GM23338 (cell line): ENCODE results near the gene KRTAP10-10. TPM values are rescaled to one million over a fixed set of nuclear protein-coding genes. Genes with fewer than 3 reads are reported as not detected.

Source experiments
- ATAC-seq: fragments of 200-7000 bp; cut with Tn5 transposase; 3 replicates; pipeline ENCODE4 v1.9.1; 2020
- DNase-seq: peaks from one replicate; pipeline ENCODE4 v3.0.0-alpha.2; 2015; ENCODE audit warnings: low spot score
- H2AFZ ChIP-seq: fragments of 200-600 bp; sonication (generic); 2 replicates; pipeline ENCODE4 v1.8.0; 2016; ENCODE audit warnings: antibody characterized with exemption, mild to moderate bottlenecking, moderate library complexity
- H3F3A ChIP-seq: fragments of 200-600 bp; sonication (generic); replicated peaks from 2 replicates; pipeline ENCODE4 v1.8.0; 2017; ENCODE audit warnings: antibody characterized with exemption, mixed run types, low read depth
- H3K27ac ChIP-seq: fragments of 200-600 bp; sonication (generic); 2 replicates; pipeline ENCODE4 v1.6.1; 2016; ENCODE audit warnings: low read depth
- H3K27me3 ChIP-seq: fragments of 200-600 bp; sonication (generic); 2 replicates; pipeline ENCODE4 v1.8.0; 2016; ENCODE audit warnings: mild to moderate bottlenecking, mixed run types, moderate library complexity; ENCODE audit not compliant: insufficient read depth
- H3K36me3 ChIP-seq: fragments of 200-600 bp; sonication (generic); 2 replicates; pipeline ENCODE4 v1.8.0; 2016; ENCODE audit warnings: mild to moderate bottlenecking; ENCODE audit not compliant: insufficient read depth
- H3K4me1 ChIP-seq: fragments of 200-600 bp; sonication (generic); 2 replicates; pipeline ENCODE4 v1.8.0; 2016; ENCODE audit warnings: mild to moderate bottlenecking, moderate library complexity; ENCODE audit not compliant: insufficient read depth
- H3K4me2 ChIP-seq: fragments of 200-600 bp; sonication (generic); 2 replicates; pipeline ENCODE4 v1.7.1; 2017; ENCODE audit warnings: mixed run types
- H3K4me3 ChIP-seq: fragments of 200-600 bp; sonication (generic); 2 replicates; pipeline ENCODE4 v1.6.1; 2016; ENCODE audit warnings: mixed run types
- H3K79me2 ChIP-seq: fragments of 200-600 bp; sonication (generic); replicated peaks from 2 replicates; pipeline ENCODE4 v1.8.0; 2017; ENCODE audit warnings: mild to moderate bottlenecking; ENCODE audit not compliant: insufficient read depth
- H3K9me2 ChIP-seq: fragments of 200-600 bp; sonication (generic); 2 replicates; pipeline ENCODE4 v1.8.0; 2017; ENCODE audit not compliant: insufficient read depth
- H4K20me1 ChIP-seq: fragments of 200-600 bp; sonication (generic); replicated peaks from 2 replicates; pipeline ENCODE4 v1.8.0; 2017; ENCODE audit warnings: mild to moderate bottlenecking; ENCODE audit not compliant: insufficient read depth
- H3K27ac Mint-ChIP-seq: 2 replicates; pipeline ENCODE4 v1.8.0; 2020; ENCODE audit warnings: inconsistent platforms, mild to moderate bottlenecking, moderate library complexity, mixed read lengths
- H3K27me3 Mint-ChIP-seq: 3 replicates; pipeline ENCODE4 v1.8.0; 2022; ENCODE audit warnings: low read depth, mild to moderate bottlenecking, moderate library complexity, mixed read lengths, inconsistent platforms; ENCODE audit not compliant: insufficient read depth, poor library complexity
- H3K36me3 Mint-ChIP-seq: 3 replicates; pipeline ENCODE4 v1.8.0; 2021; ENCODE audit warnings: low read depth, mild to moderate bottlenecking, inconsistent platforms, moderate library complexity, mixed read lengths
- H3K4me1 Mint-ChIP-seq: 3 replicates; pipeline ENCODE4 v1.8.0; 2020; ENCODE audit warnings: mild to moderate bottlenecking, inconsistent platforms, mixed read lengths
- H3K4me3 Mint-ChIP-seq: 3 replicates; pipeline ENCODE4 v1.8.0; 2021; ENCODE audit warnings: moderate library complexity, mild to moderate bottlenecking, inconsistent platforms, mixed read lengths
- H3K9me3 Mint-ChIP-seq: 3 replicates; pipeline ENCODE4 v1.8.0; 2020; ENCODE audit warnings: moderate library complexity, mild to moderate bottlenecking, inconsistent platforms, mixed read lengths
- CREB1 ChIP-seq: fragments of 250-450 bp; sonication (Bioruptor Pico); IDR thresholded peaks from 2 replicates; pipeline ENCODE4 v1.5.0; 2020; ENCODE audit warnings: low read depth, mild to moderate bottlenecking, moderate library complexity
- CTCF ChIP-seq, 2 experiments: fragments of 200-600 bp in 1 of 2; sonication (generic) in 1 of 2; conservative IDR thresholded peaks; 2 replicates each; pipeline versions ENCODE4 v1.5.1 to v1.6.1; 2016 to 2017; ENCODE audit warnings: antibody characterized with exemption in 2 of 2, low read depth in 2 of 2, mild to moderate bottlenecking in 2 of 2, moderate library complexity in 1 of 2
- ETS1 ChIP-seq: IDR thresholded peaks from 2 replicates; pipeline ENCODE4 v1.6.1; 2016; ENCODE audit warnings: antibody characterized with exemption
- EZH2 ChIP-seq: fragments of 200-600 bp; sonication (generic); IDR thresholded peaks from one replicate; pipeline ENCODE4 v1.8.0; 2017; ENCODE audit warnings: antibody characterized with exemption, mild to moderate bottlenecking, low read depth; ENCODE audit not compliant: unreplicated experiment
- EZH2phosphoT487 ChIP-seq: fragments of 200-600 bp; sonication (generic); IDR thresholded peaks from one replicate; pipeline ENCODE4 v1.8.1; 2018; ENCODE audit warnings: antibody characterized with exemption; ENCODE audit not compliant: unreplicated experiment
- JUNB ChIP-seq: IDR thresholded peaks from one replicate; pipeline ENCODE4 v1.6.1; 2016; ENCODE audit warnings: antibody characterized with exemption; ENCODE audit not compliant: unreplicated experiment
- NANOG ChIP-seq: IDR thresholded peaks from 2 replicates; pipeline ENCODE4 v1.6.1; 2016; ENCODE audit warnings: antibody characterized with exemption, borderline replicate concordance
- POLR2AphosphoS5 ChIP-seq: IDR thresholded peaks from 2 replicates; pipeline ENCODE4 v1.6.1; 2016; ENCODE audit warnings: antibody characterized with exemption, low read depth
- REST ChIP-seq: IDR thresholded peaks from one replicate; pipeline ENCODE4 v1.6.1; 2018; ENCODE audit warnings: antibody characterized with exemption; ENCODE audit not compliant: unreplicated experiment
- STAT1 ChIP-seq: IDR thresholded peaks from one replicate; pipeline ENCODE4 v1.6.1; 2016; ENCODE audit warnings: antibody characterized with exemption; ENCODE audit not compliant: unreplicated experiment
- ZNF114 ChIP-seq: fragments of 250-450 bp; sonication (Bioruptor Pico); IDR thresholded peaks from 2 replicates; pipeline ENCODE4 v1.5.0; 2020; ENCODE audit warnings: mild to moderate bottlenecking, moderate library complexity
- ZNF331 ChIP-seq: fragments of 250-450 bp; sonication (Bioruptor Pico); IDR thresholded peaks from 2 replicates; pipeline ENCODE4 v1.5.0; 2020; ENCODE audit warnings: low read depth, mild to moderate bottlenecking, moderate library complexity
- ZNF462 ChIP-seq: fragments of 250-450 bp; sonication (Bioruptor Pico); IDR thresholded peaks from 2 replicates; pipeline ENCODE4 v1.5.0; 2020; ENCODE audit warnings: mild to moderate bottlenecking, moderate library complexity
- polyA plus RNA-seq: library from polyadenylated mRNA; unstranded; fragments of >200 nt; fragmentation: Nextera tagmentation; extraction: Ambion mirVana; gene quantifications from 2 replicates; pipeline ENCODE4 v1.2.1, GENCODE V29; 2016
- total RNA-seq: library from RNA; depleted of rRNA; stranded (reverse); fragments of >200 nt; shearing (Covaris generic); gene quantifications from 2 replicates; pipeline ENCODE4 v1.2.3, GENCODE V29; 2014

KRTAP10-10 gene
- total and polyA plus RNA-seq, 2 experiments from 2014 or later, result not detected

GRCh38 chr21:44667612-44668011, 30.5 kb downstream of the KRTAP10-10 start:
- H3K27ac Mint-ChIP-seq, result no peak overlapping the region
- H3K36me3 Mint-ChIP-seq, result peaks cover 12% of the 10 kb centered on the region
- no peak overlapping the region for H3K4me3 Mint-ChIP-seq
- DNase-seq (no peak), ATAC-seq (no peak)
- Histone ChIP-seq H3K27me3 (no peaks in the 10 kb centered on the region), H3K4me2 (no peak overlapping the region), H2AFZ (no peak overlapping the region), H3K4me1 (no peaks in the 10 kb centered on the region), H3K9me2 (no peaks in the 10 kb centered on the region), H3K4me3 (no peak overlapping the region), H3K79me2 (no peaks in the 10 kb centered on the region), H3K36me3 (no peaks in the 10 kb centered on the region), H3K27ac (no peak overlapping the region), H4K20me1 (no peaks in the 10 kb centered on the region), H3F3A (no peaks in the 10 kb centered on the region)
- H3K27me3 Mint-ChIP-seq, result peaks cover 1% of the 10 kb centered on the region
- TF ChIP-seq REST, result no peak
- no peak for TF ChIP-seq CTCF (conservative IDR thresholded peaks at IDR 0.05; ENCODE audit: low read depth in 2 of 2)
- TF ChIP-seq ETS1, result no peak
- TF ChIP-seq EZH2, result no peak
- no peak for TF ChIP-seq STAT1
- TF ChIP-seq NANOG, result no peak
- no peak for TF ChIP-seq POLR2AphosphoS5
- TF ChIP-seq EZH2phosphoT487, result no peak
- TF ChIP-seq ZNF462, result no peak
- TF ChIP-seq JUNB, result no peak
- TF ChIP-seq CREB1 (CRISPR knock-in tag), result no peak
- no peak for TF ChIP-seq ZNF331 (CRISPR knock-in tag)
- TF ChIP-seq ZNF114 (CRISPR knock-in tag), result no peak
- peaks cover 47% of the 10 kb centered on the region for H3K9me3 Mint-ChIP-seq
- H3K4me1 Mint-ChIP-seq, result no peaks in the 10 kb centered on the region; the same call in 2 of the 3 replicates
